Body of pancreas (tissue), 4 donors: ENCODE results near the gene ROR1. TPM values are rescaled to one million over a fixed set of nuclear protein-coding genes. Genes with fewer than 3 reads are reported as not detected.
A peak's percentile ranks its signal among the peaks of the same experiment; 100 is the strongest.

ENCODE experiments used
- ATAC-seq: fragments of 150-250 bp; one replicate; pipeline ENCODE4 v1.9.1; 2016
- DNase-seq, 4 donors: peaks; one replicate each; pipeline ENCODE4 v3.0.0-alpha.2; 2019
- H3K27ac ChIP-seq, 4 donors: fragments of 200-600 bp; sonication (generic); 1 replicate in 3 of 4; 2 replicates in 1 of 4; pipeline versions ENCODE4 v1.5.1 to v1.6.1; 2016 to 2019; ENCODE audit warnings: mild to moderate bottlenecking in 1 of 4, mixed read lengths in 1 of 4, moderate library complexity in 1 of 4
- H3K27me3 ChIP-seq, 2 donors: fragments of 200-600 bp; sonication (generic); one replicate each; pipeline ENCODE4 v1.6.0; 2016; ENCODE audit warnings: mild to moderate bottlenecking in 1 of 2
- H3K36me3 ChIP-seq, 2 donors: fragments of 200-600 bp; sonication (generic); replicated peaks in 1 of 2; 2 replicates each; pipeline ENCODE4 v1.5.1; 2016; ENCODE audit warnings: low read depth in 2 of 2; ENCODE audit not compliant: insufficient read depth in 1 of 2
- H3K4me1 ChIP-seq: fragments of 200-600 bp; sonication (generic); one replicate; pipeline ENCODE4 v1.6.0; 2016
- H3K4me3 ChIP-seq, 2 donors: fragments of 200-600 bp; sonication (generic); 1 replicate in 1 of 2; 2 replicates in 1 of 2; pipeline ENCODE4 v1.5.1; 2016 to 2019
- H3K9me3 ChIP-seq, 3 donors: fragments of 200-600 bp; sonication (generic); 1 replicate in 2 of 3; 2 replicates in 1 of 3; pipeline ENCODE4 v1.5.1; 2016
- CTCF ChIP-seq, 7 experiments: fragments of 450-650 bp in 4 of 7; fragments of 200-600 bp in 3 of 7; sonication (generic) in 3 of 7; IDR thresholded peaks; one replicate each; pipeline ENCODE4 v1.5.1; 2016 to 2019; ENCODE audit warnings: antibody characterized with exemption in 7 of 7
- POLR2A ChIP-seq, 3 donors: fragments of 450-650 bp; IDR thresholded peaks; one replicate each; pipeline ENCODE4 v1.6.1; 2016; ENCODE audit warnings: antibody characterized with exemption in 3 of 3, mild to moderate bottlenecking in 2 of 3
- WGBS, 2 donors: methylation state at CpG; one replicate each; pipeline ENCODE4 v1.1.5; 2017; 5-methylcytosine and 5-hydroxymethylcytosine counted together
- intact Hi-C: fragments of 100-400 bp; cut with DNase I; formaldehyde crosslinking; loops from one replicate; pipeline ENCODE4 v1.15.1; 2023
- total RNA-seq, 2 donors: library from RNA; depleted of rRNA; stranded (reverse); fragments of >200 nt; gene quantifications; one replicate each; pipeline ENCODE4 v1.1.0, GENCODE V29; 2016

Gene ROR1
- total RNA-seq, 2 donors from 2014 or later, result 26.7 to 56.0 TPM

- Histone ChIP-seq H3K27ac (peak overlapping the region in 1 of 4 donors; percentile 4), H3K4me1 (peaks cover 23% of the 10 kb centered on the region), H3K36me3 (no peaks in the 10 kb centered on the region), H3K27me3 (no peaks in the 10 kb centered on the region), H3K9me3 (no peaks in the 10 kb centered on the region), H3K4me3 (no peak overlapping the region)
- DNase-seq (no peak), ATAC-seq (no peak)
- 83 to 90% methylated on average over 6 of the region's 6 CpGs for WGBS, 2 donors
- intact Hi-C loops, result no loop called here
- TF ChIP-seq POLR2A (IDR thresholded peaks at IDR 0.05) (no peak), CTCF (IDR thresholded peaks at IDR 0.05) (no peak)
Measured at GRCh38 chr1:63883494-63884235, 109.8 kb downstream of the ROR1 start.

GRCh38 chr1:63884486-63884885 lies 110.7 kb downstream of the ROR1 start:
- intact Hi-C loops, result no loop called here
- DNase-seq (no peak), ATAC-seq (no peak)
- H3K27ac ChIP-seq, result no peak overlapping the region
- H3K27me3 ChIP-seq, result no peaks in the 10 kb centered on the region
- TF ChIP-seq POLR2A (IDR thresholded peaks at IDR 0.05) (no peak), CTCF (IDR thresholded peaks at IDR 0.05) (no peak)
- H3K36me3 ChIP-seq, result no peaks in the 10 kb centered on the region
- no peaks in the 10 kb centered on the region for H3K9me3 ChIP-seq
- H3K4me1 ChIP-seq, result peaks cover 23% of the 10 kb centered on the region
- no peak overlapping the region for H3K4me3 ChIP-seq
- 54 to 66% methylated on average over 2 of the region's 2 CpGs for whole genome bisulfite sequencing, 2 donors

- no peak for DNase-seq
- no peaks in the 10 kb centered on the region for H3K27me3 ChIP-seq
- peaks cover 23% of the 10 kb centered on the region for H3K4me1 ChIP-seq
- no peak for TF ChIP-seq POLR2A (IDR thresholded peaks at IDR 0.05)
- TF ChIP-seq CTCF (IDR thresholded peaks at IDR 0.05), result no peak
- no peak for ATAC-seq
- H3K36me3 ChIP-seq, result no peaks in the 10 kb centered on the region
- intact Hi-C loops, result no loop called here
- H3K4me3 ChIP-seq, result no peak overlapping the region
- H3K9me3 ChIP-seq, result no peaks in the 10 kb centered on the region
- WGBS, 2 donors, result 93 to 94% methylated on average over 10 of the region's 10 CpGs
- H3K27ac ChIP-seq, result no peak overlapping the region
Measured at GRCh38 chr1:63885899-63886298, 112.1 kb downstream of the ROR1 start.

- no peak for TF ChIP-seq CTCF (IDR thresholded peaks at IDR 0.05)
- TF ChIP-seq POLR2A (IDR thresholded peaks at IDR 0.05), result no peak
- 74 to 77% methylated on average over 3 of the region's 3 CpGs for WGBS, 2 donors
- intact Hi-C loops, result no loop called here
Measured at GRCh38 chr1:63886340-63886739, 112.5 kb downstream of the ROR1 start.

GRCh38 chr1:63887809-63888208 lies 114.0 kb downstream of the ROR1 start:
- 98 to 100% methylated on average over 2 of the region's 2 CpGs for WGBS, 2 donors
- Histone ChIP-seq H3K4me1 (peaks cover 35% of the 10 kb centered on the region), H3K36me3 (no peaks in the 10 kb centered on the region), H3K27ac (no peak overlapping the region), H3K4me3 (no peak overlapping the region), H3K27me3 (no peaks in the 10 kb centered on the region), H3K9me3 (no peaks in the 10 kb centered on the region)
- TF ChIP-seq POLR2A (IDR thresholded peaks at IDR 0.05) (no peak), CTCF (IDR thresholded peaks at IDR 0.05) (no peak)
- ATAC-seq, result no peak
- intact Hi-C loops, result no loop called here
- no peak for DNase-seq

More at GRCh38 chr1:63886340-63886739, 112.5 kb downstream of the ROR1 start:
- Histone ChIP-seq H3K27ac (no peak overlapping the region), H3K36me3 (no peaks in the 10 kb centered on the region), H3K9me3 (no peaks in the 10 kb centered on the region), H3K4me1 (peaks cover 27% of the 10 kb centered on the region), H3K27me3 (no peaks in the 10 kb centered on the region), H3K4me3 (no peak overlapping the region)
- ATAC-seq (peak; percentile 38), DNase-seq (peak in 1 of 4 donors; percentile 40)
